Measurements from ENCODE around the gene MED13L.
A peak's percentile ranks its signal among the peaks of the same experiment; 100 is the strongest.

The MED13L gene

GRCh38 chr12:115988625-115989563 lies 288.6 kb downstream of the MED13L start:
- Histone ChIP-seq H3K4me3 (no peak overlapping the region), H3K36me3 (peaks cover 16 to 63% (median 45%) of the 10 kb centered on the region in 3 donors), H3K27me3 (no peaks in the 10 kb centered on the region), H3K4me1 (peaks cover 0 to 16% (median 0%) of the 10 kb centered on the region in 4 donors), H3K9me3 (no peaks in the 10 kb centered on the region), H3K27ac (no peak overlapping the region)
- intact Hi-C loops (cut with DNase I; ENCODE audit: low total_unique reads) = no loop called here
- no peak for DNase-seq
- no peak for TF ChIP-seq CTCF (IDR thresholded peaks at IDR 0.05)

- H3K4me1 ChIP-seq = peaks cover 0 to 16% (median 0%) of the 10 kb centered on the region in 4 donors
- H3K27me3 ChIP-seq = no peaks in the 10 kb centered on the region
- no peak overlapping the region for H3K4me3 ChIP-seq
- intact Hi-C loops (cut with DNase I; ENCODE audit: low total_unique reads) = no loop called here
- TF ChIP-seq CTCF (IDR thresholded peaks at IDR 0.05) = no peak
- no peaks in the 10 kb centered on the region for H3K9me3 ChIP-seq
- H3K27ac ChIP-seq = no peak overlapping the region
- DNase-seq = no peak
- H3K36me3 ChIP-seq = peaks cover 21 to 65% (median 51%) of the 10 kb centered on the region in 3 donors
These were observed 289.3 kb downstream of the MED13L start for GRCh38 chr12:115988212-115988611.

DNA sequence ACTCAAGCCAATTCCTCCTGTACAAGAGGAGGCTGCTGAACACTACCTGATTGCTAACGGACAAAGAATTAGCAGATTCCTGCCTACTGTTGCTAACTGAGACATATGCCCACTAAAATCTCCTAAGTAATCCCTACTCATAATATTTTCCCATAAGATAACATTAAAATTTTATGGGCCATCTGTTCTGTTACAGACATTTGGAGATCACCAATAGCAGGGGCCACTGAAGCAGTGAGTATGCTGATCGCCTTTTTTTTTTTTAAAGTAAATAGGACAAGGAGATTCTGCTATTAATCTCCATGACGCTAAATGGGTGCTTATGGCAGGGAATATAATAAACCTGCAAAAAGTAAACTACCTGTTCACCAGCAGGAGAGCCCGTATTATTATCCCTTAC lies 292.9 kb downstream of the MED13L start:
- Histone ChIP-seq H3K27ac (no peak overlapping the region), H3K36me3 (peaks cover 20 to 68% (median 51%) of the 10 kb centered on the region in 3 donors), H3K27me3 (no peaks in the 10 kb centered on the region), H3K4me3 (no peak overlapping the region), H3K4me1 (peaks cover 0 to 21% (median under 1%) of the 10 kb centered on the region in 4 donors), H3K9me3 (no peaks in the 10 kb centered on the region)
- intact Hi-C loops (cut with DNase I; ENCODE audit: low total_unique reads) = no loop called here
- DNase-seq = no peak
- no peak for TF ChIP-seq CTCF (IDR thresholded peaks at IDR 0.05)

DNA sequence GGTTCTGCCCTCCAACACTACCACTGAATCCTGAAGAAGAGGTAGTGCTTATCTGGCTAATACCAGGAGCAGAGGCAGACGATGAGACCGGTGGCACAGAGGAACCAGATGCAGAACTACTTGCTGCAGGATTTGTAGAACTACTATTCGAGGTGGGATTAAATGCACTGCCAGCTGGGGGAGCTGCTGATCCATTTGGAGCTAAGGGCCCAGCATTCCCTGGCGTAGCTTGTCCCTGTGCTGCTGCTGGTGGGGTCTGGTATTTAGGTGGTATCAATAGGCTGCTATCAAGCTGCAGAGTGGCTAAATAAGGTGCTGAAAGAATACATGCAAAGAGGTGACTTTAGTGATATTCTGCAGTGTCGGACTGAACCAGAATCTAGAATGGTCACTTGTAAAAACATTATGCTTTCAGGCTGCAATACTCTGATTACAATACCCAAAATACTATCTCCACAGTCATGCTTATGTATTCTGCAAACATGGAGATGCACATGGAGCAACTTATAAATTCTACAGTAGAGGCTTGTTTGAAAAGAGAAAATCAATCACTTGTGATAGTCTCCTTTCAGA lies 294.2 kb downstream of the MED13L start:
- H3K9me3 ChIP-seq = no peaks in the 10 kb centered on the region
- peaks cover 20 to 68% (median 51%) of the 10 kb centered on the region in 3 donors for H3K36me3 ChIP-seq
- intact Hi-C loops (cut with DNase I; ENCODE audit: low total_unique reads) = no loop called here
- no peak overlapping the region for H3K4me3 ChIP-seq
- no peak overlapping the region for H3K27ac ChIP-seq
- DNase-seq = no peak
- peak in 1 of 2 experiments; percentile 10 for TF ChIP-seq CTCF (IDR thresholded peaks at IDR 0.05)
- H3K4me1 ChIP-seq = peaks cover 0 to 27% (median 9%) of the 10 kb centered on the region in 4 donors
- no peaks in the 10 kb centered on the region for H3K27me3 ChIP-seq

- H3K9me3 ChIP-seq = no peaks in the 10 kb centered on the region
- no peaks in the 10 kb centered on the region for H3K27me3 ChIP-seq
- intact Hi-C loops (cut with DNase I; ENCODE audit: low total_unique reads) = no loop called here
- H3K4me1 ChIP-seq = peaks cover 0 to 19% (median 9%) of the 10 kb centered on the region in 4 donors
- DNase-seq = no peak
- peaks cover 28 to 60% (median 42%) of the 10 kb centered on the region in 3 donors for H3K36me3 ChIP-seq
- no peak overlapping the region for H3K4me3 ChIP-seq
- H3K27ac ChIP-seq = no peak overlapping the region
- no peak for TF ChIP-seq CTCF (IDR thresholded peaks at IDR 0.05)
These were observed 297.2 kb downstream of the MED13L start for GRCh38 chr12:115980339-115980738.

Data from tibial artery (tissue), 4 donors.